Activated T-helper 1 cell treated with anti-CD3 and anti-CD28 coated beads, Interleukin-12 subunit alpha, Interleukin-12 subunit beta, Interleukin-2, Interleukin-4 antibody, amounts not matched to agents 30 ng/mL and 10 ng/mL and 1 ng/mL, durations not matched to agents 14 hours and 24 hours and 36 hours (primary cell): ENCODE measurements around the gene RBPJ. TPM values are rescaled to one million over a fixed set of nuclear protein-coding genes. Genes with fewer than 3 reads are reported as not detected.

ENCODE experiments used
- DNase-seq: peaks from one replicate; pipeline ENCODE4 v3.0.0; 2021; ENCODE audit warnings: low spot score
- H3K27ac Mint-ChIP-seq: one replicate; pipeline ENCODE4 v1.8.0; 2021; ENCODE audit warnings: mild to moderate bottlenecking, mixed read lengths
- H3K27me3 Mint-ChIP-seq: one replicate; pipeline ENCODE4 v1.8.0; 2022; ENCODE audit warnings: mild to moderate bottlenecking, moderate library complexity, mixed read lengths; ENCODE audit not compliant: insufficient read depth
- H3K36me3 Mint-ChIP-seq: one replicate; pipeline ENCODE4 v1.8.0; 2021; ENCODE audit warnings: low read depth, mixed read lengths
- H3K4me1 Mint-ChIP-seq: one replicate; pipeline ENCODE4 v1.8.0; 2021; ENCODE audit warnings: low read depth, mixed read lengths
- H3K4me3 Mint-ChIP-seq: one replicate; pipeline ENCODE4 v1.8.0; 2021; ENCODE audit warnings: mild to moderate bottlenecking, moderate library complexity, mixed read lengths
- H3K9me3 Mint-ChIP-seq: one replicate; pipeline ENCODE4 v1.8.0; 2021; ENCODE audit warnings: mixed read lengths
- intact Hi-C: fragments of 100-400 bp; cut with micrococcal nuclease; formaldehyde crosslinking; loops from one replicate; pipeline ENCODE4 v1.15.1; 2024
- total RNA-seq: library from RNA; stranded (reverse); gene quantifications from 2 replicates; pipeline ENCODE4 v1.2.3, GENCODE V29; 2022

RBPJ gene
- total RNA-seq, 1 donor from 2014 or later = 455 TPM

GRCh38 chr4:26402458-26402857, 81.6 kb downstream of the RBPJ start:
- H3K9me3 Mint-ChIP-seq = peaks cover 20% of the 10 kb centered on the region
- H3K27ac Mint-ChIP-seq = no peak overlapping the region
- H3K4me1 Mint-ChIP-seq = peaks cover 46% of the 10 kb centered on the region
- intact Hi-C loops = no loop called here
- H3K27me3 Mint-ChIP-seq = no peaks in the 10 kb centered on the region
- DNase-seq = no peak
- H3K4me3 Mint-ChIP-seq = no peak overlapping the region
- peaks cover 53% of the 10 kb centered on the region for H3K36me3 Mint-ChIP-seq

GRCh38 chr4:26404743-26405206, 84.0 kb downstream of the RBPJ start:
- H3K36me3 Mint-ChIP-seq = peaks cover 53% of the 10 kb centered on the region
- DNase-seq = no peak
- no peak overlapping the region for H3K27ac Mint-ChIP-seq
- intact Hi-C loops = loop anchor here (2.0 kb wide), 1 partner anchor 16 kb away; no protein-coding TSS in a partner anchor
- H3K4me1 Mint-ChIP-seq = peaks cover 48% of the 10 kb centered on the region
- H3K4me3 Mint-ChIP-seq = no peak overlapping the region
- no peaks in the 10 kb centered on the region for H3K27me3 Mint-ChIP-seq
- H3K9me3 Mint-ChIP-seq = peaks cover 21% of the 10 kb centered on the region

- DNase-seq = no peak
- intact Hi-C loops = no loop called here
- Mint-ChIP-seq H3K9me3 (peaks cover 21% of the 10 kb centered on the region), H3K36me3 (peaks cover 54% of the 10 kb centered on the region), H3K4me3 (no peak overlapping the region), H3K27ac (peak overlapping the region; percentile 50), H3K27me3 (no peaks in the 10 kb centered on the region), H3K4me1 (peaks cover 45% of the 10 kb centered on the region)
These were observed 85.6 kb downstream of the RBPJ start for GRCh38 chr4:26406346-26406975.

DNA sequence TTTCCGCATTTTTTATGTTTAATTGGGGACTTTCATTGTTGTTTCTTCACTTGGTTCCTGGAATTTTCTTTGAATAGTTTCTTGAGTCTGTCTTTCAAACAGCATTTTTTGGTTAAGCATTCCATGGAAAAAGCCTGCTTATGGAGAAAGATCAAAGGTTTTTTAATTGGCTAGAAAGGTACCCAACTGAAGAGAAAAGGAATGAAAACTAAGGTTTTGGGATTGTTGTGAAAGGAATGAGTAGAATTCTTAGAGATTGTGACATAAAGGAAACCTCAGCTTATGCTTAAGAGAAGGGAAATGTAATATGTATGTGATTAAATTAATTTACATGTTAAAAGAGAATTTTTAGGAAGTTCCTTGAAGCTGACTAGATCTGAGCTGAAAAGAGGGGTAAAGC, 86.7 kb downstream of the RBPJ start:
- intact Hi-C loops = no loop called here
- Mint-ChIP-seq H3K9me3 (peaks cover 21% of the 10 kb centered on the region), H3K27ac (peak overlapping the region; percentile 22), H3K27me3 (no peaks in the 10 kb centered on the region), H3K36me3 (peaks cover 50% of the 10 kb centered on the region), H3K4me1 (peaks cover 35% of the 10 kb centered on the region), H3K4me3 (no peak overlapping the region)
- DNase-seq = no peak

GRCh38 chr4:26410385-26411293, 89.8 kb downstream of the RBPJ start:
- Mint-ChIP-seq H3K36me3 (peaks cover 46% of the 10 kb centered on the region), H3K27ac (no peak overlapping the region), H3K27me3 (no peaks in the 10 kb centered on the region), H3K9me3 (peaks cover 16% of the 10 kb centered on the region), H3K4me3 (no peak overlapping the region), H3K4me1 (peaks cover 25% of the 10 kb centered on the region)
- peak; percentile 19 for DNase-seq
- intact Hi-C loops = loop anchor here (1.0 to 5.0 kb wide), 6 partner anchors 33 to 422 kb away; no protein-coding TSS in a partner anchor

DNA sequence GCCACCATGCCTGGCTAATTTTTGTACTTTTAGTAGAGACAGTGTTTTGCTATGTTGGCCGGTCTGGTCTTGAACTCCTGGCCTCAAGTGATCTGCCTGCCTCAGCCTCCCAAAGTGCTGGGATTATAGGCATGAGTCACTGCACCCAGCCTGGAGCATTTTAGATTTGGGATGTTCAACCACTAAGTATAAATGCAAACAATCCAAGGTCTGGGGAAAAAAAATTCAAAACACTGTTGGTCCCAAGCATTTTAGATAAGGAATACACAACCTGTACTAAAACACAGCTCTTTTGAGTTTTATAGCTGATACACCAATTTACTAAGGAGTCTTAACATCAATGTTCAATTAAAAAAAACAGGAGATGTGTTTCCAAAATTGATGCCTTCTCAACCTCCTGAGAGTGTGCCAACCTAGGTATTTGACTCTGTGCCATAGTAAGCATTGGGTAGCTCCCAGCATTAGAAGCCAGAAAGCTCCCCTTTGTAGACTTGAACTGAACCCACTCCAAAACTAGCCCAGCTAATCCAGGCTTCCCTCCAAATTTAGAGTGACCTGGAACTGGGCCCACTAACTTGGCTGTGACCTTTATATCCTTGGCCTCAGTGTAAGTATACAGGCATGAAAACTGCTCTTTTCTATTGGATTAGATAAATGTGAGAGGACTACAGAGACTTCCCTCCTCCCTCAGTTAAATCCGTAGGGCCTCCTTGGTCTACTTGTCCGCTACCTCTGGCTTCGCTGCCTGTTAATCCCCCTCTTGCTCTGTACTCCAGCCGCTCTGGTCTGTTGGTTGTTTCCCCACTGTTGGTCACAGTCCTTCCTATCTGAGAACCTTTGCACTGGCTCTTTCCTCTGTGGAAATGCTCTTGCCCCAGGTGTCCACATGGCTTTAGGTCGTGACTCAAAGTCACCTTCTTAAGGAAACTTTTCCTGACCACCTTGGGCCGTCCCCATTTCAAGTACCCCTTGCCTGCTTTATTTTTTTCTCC, 91.9 kb downstream of the RBPJ start:
- no peaks in the 10 kb centered on the region for H3K9me3 Mint-ChIP-seq
- peaks cover 37% of the 10 kb centered on the region for H3K36me3 Mint-ChIP-seq
- H3K27me3 Mint-ChIP-seq = no peaks in the 10 kb centered on the region
- no peak for DNase-seq
- intact Hi-C loops = loop anchor here (5.0 kb wide), 1 partner anchor 35 kb away; no protein-coding TSS in a partner anchor
- H3K4me1 Mint-ChIP-seq = peaks cover 15% of the 10 kb centered on the region
- peak overlapping the region; percentile 33 for H3K27ac Mint-ChIP-seq
- no peak overlapping the region for H3K4me3 Mint-ChIP-seq

DNA sequence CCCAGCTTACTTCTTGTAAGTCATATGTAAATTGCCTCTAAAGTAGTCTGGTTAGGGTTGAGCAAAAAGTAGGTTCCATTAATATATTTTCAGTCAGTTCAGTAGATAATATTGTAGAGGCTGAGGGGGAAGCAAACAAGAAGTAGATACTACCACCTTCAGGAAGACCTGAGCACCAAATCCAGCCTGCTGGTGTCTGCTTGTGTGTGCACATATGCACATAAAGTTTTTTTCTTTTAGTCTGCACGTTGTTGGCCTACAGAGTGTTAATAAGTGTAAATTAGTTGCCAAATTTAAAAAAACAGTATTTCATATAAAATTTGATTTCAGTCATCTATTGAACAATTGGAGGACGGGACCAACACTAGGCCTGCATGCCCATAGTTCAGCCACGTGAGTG, 92.8 kb downstream of the RBPJ start:
- no peak for DNase-seq
- no peaks in the 10 kb centered on the region for H3K9me3 Mint-ChIP-seq
- H3K36me3 Mint-ChIP-seq = peaks cover 34% of the 10 kb centered on the region
- H3K4me1 Mint-ChIP-seq = peaks cover 15% of the 10 kb centered on the region
- intact Hi-C loops = loop anchor here (5.0 kb wide), 1 partner anchor 36 kb away; no protein-coding TSS in a partner anchor
- H3K4me3 Mint-ChIP-seq = no peak overlapping the region
- no peaks in the 10 kb centered on the region for H3K27me3 Mint-ChIP-seq
- H3K27ac Mint-ChIP-seq = no peak overlapping the region

DNA sequence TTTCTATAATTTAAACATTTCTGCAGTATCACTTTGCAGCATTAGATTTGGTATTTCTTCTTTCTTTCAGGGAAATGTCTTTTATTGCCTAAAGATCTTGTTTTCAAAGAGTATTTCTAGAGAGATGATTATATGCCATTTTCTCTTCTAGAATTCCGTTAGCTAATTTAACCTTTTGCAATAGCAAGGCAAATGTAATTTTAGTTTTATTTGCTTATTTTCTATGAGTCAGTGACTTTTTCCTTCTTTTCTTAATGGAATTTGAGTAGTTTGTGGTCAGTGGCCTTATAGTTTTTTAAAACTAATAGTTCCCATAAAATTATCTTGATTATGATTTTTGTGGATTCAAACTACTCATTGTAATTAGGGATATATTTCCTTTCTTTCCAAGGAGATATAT, 97.3 kb downstream of the RBPJ start:
- H3K9me3 Mint-ChIP-seq = no peaks in the 10 kb centered on the region
- peaks cover 42% of the 10 kb centered on the region for H3K36me3 Mint-ChIP-seq
- H3K27ac Mint-ChIP-seq = no peak overlapping the region

GRCh38 chr4:26418850-26419249, 98.0 kb downstream of the RBPJ start:
- H3K4me3 Mint-ChIP-seq = no peak overlapping the region
- no peak overlapping the region for H3K27ac Mint-ChIP-seq
- no peaks in the 10 kb centered on the region for H3K27me3 Mint-ChIP-seq
- H3K9me3 Mint-ChIP-seq = no peaks in the 10 kb centered on the region
- peaks cover 23% of the 10 kb centered on the region for H3K4me1 Mint-ChIP-seq
- intact Hi-C loops = no loop called here
- H3K36me3 Mint-ChIP-seq = peaks cover 43% of the 10 kb centered on the region
- DNase-seq = no peak

More for the DNA sequence above, 97.3 kb downstream of the RBPJ start:
- H3K4me1 Mint-ChIP-seq = peaks cover 24% of the 10 kb centered on the region
- no peaks in the 10 kb centered on the region for H3K27me3 Mint-ChIP-seq
- H3K4me3 Mint-ChIP-seq = no peak overlapping the region
- intact Hi-C loops = no loop called here
- DNase-seq = no peak

DNA sequence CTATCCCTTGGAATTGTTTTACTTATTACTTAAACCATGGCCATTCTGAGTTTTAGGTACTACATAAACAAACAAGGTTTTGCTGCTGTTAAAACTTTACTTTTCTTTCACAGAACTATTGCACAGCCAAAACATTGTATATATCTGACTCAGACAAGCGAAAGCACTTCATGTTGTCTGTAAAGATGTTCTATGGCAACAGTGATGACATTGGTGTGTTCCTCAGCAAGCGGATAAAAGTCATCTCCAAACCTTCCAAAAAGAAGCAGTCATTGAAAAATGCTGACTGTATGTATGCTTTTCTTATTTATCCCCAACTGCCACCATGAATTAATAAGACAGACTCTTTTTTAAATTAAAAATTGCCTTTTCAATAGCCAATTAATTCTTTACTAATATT, 99.6 kb downstream of the RBPJ start:
- Mint-ChIP-seq H3K27ac (no peak overlapping the region), H3K36me3 (peaks cover 45% of the 10 kb centered on the region), H3K4me3 (no peak overlapping the region), H3K4me1 (peaks cover 20% of the 10 kb centered on the region), H3K27me3 (no peaks in the 10 kb centered on the region), H3K9me3 (no peaks in the 10 kb centered on the region)
- intact Hi-C loops = loop anchor here (1.0 kb wide), 1 partner anchor 9 kb away; no protein-coding TSS in a partner anchor
- no peak for DNase-seq

DNA sequence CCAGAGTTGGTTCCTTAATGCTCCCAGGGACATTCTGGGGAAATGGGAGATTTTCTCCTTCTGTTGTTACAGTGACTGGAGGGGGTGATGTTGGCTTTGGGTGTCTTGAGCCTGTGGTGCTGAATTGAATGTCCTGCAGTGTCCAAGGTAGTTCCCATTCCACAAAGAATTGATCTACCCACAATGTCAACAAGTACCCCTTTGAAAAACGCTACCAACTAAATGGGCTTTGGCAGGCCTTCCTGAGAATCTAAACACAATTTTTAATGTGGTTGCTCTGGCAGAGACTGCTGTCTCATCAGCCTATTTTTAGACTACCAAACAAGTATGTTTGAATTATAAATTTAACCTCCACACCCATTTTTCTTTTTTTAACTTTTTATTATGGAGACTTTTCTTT, 100.1 kb downstream of the RBPJ start:
- no peak overlapping the region for H3K4me3 Mint-ChIP-seq
- no peak overlapping the region for H3K27ac Mint-ChIP-seq
- intact Hi-C loops = loop anchor here (1.0 kb wide), 1 partner anchor 8 kb away; no protein-coding TSS in a partner anchor
- no peaks in the 10 kb centered on the region for H3K9me3 Mint-ChIP-seq
- peaks cover 19% of the 10 kb centered on the region for H3K4me1 Mint-ChIP-seq
- H3K27me3 Mint-ChIP-seq = no peaks in the 10 kb centered on the region
- no peak for DNase-seq
- peaks cover 46% of the 10 kb centered on the region for H3K36me3 Mint-ChIP-seq

GRCh38 chr4:26424153-26424552, 103.3 kb downstream of the RBPJ start:
- Mint-ChIP-seq H3K27me3 (no peaks in the 10 kb centered on the region), H3K4me1 (peaks cover 35% of the 10 kb centered on the region), H3K4me3 (no peak overlapping the region), H3K9me3 (no peaks in the 10 kb centered on the region), H3K36me3 (peaks cover 63% of the 10 kb centered on the region), H3K27ac (no peak overlapping the region)
- intact Hi-C loops = no loop called here
- DNase-seq = no peak
